Mammary epithelial cell (primary cell): Measurements from ENCODE around the gene CFTR.

Experiments used
- CTCF ChIP-seq, 2 donors: IDR thresholded peaks in 1 of 2; conservative IDR thresholded peaks in 1 of 2; 2 replicates each; pipeline ENCODE4 v1.5.1; 2011 to 2012; ENCODE audit warnings: inconsistent platforms in 2 of 2, low read length in 2 of 2, mild to moderate bottlenecking in 2 of 2, control low read depth in 1 of 2, low read depth in 1 of 2; ENCODE audit not compliant: insufficient read depth in 1 of 2; ENCODE audit errors: extremely low read depth in 1 of 2
- EZH2 ChIP-seq: IDR thresholded peaks from 2 replicates; pipeline ENCODE4 v1.6.1; 2012; ENCODE audit warnings: low read length, inconsistent platforms, borderline replicate concordance

DNA sequence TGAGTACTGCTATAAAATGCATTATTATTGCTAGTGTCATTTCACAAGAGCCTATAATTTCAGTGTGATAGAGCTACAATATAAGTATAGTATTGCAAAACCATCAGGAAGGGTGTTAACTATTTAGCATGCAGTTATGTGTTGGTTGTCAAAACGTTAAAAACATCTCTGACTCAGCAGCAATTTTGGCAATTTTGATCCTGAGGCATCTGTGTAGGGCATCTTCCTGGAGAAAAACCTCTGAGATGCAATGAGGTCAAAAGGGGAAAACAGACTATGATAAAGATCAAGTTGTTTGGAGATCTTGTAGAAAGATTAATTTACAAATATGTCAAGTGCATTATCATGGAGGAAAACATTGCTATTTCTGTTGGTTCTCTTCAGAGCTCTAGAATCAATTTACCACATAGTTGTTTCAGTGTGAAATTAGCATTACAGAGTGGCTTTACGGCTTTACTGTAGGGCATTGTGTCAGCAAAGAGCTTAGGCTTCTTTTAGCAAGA is 5.3 kb downstream of the CFTR start:
- TF ChIP-seq CTCF (conservative IDR thresholded peaks at IDR 0.05 in 1 of 2, IDR thresholded peaks at IDR 0.05 in 1 of 2; ENCODE audit: extremely low read depth in 1 of 2, insufficient read depth in 1 of 2, low read depth in 1 of 2, low read length in 2 of 2) (no peak), EZH2 (no peak)
